Left colon (tissue), 2 donors: Measurements from ENCODE around the gene METAP2. TPM values are rescaled to one million over a fixed set of nuclear protein-coding genes. Genes with fewer than 3 reads are reported as not detected.

Source experiments
- total RNA-seq, 2 donors: library from RNA; stranded (reverse); fragmentation: NEBNext Ultra II Directional; extraction: Animal tissue kit (Norgen Biotek cat#: 25700); gene quantifications; one replicate each; pipeline ENCODE4 v1.2.1, GENCODE V29; 2021
- donor health status: DM: no; HTN: no; CAD: no.
- donor health status: DM: yes; HTN: yes; CAD: no.

The METAP2 gene
- total RNA-seq, 2 donors from 2014 or later: 36.1 to 45.6 TPM

Other genes starting within 250 kb of the METAP2 start
- gene USP44, start 77.3 kb downstream of the METAP2 start, total RNA-seq: under 1 TPM in 1 of 2 donors, not detected in 1; 0.39 TPM